Measurements from ENCODE around the gene FBXL20.

FBXL20 gene

DNA sequence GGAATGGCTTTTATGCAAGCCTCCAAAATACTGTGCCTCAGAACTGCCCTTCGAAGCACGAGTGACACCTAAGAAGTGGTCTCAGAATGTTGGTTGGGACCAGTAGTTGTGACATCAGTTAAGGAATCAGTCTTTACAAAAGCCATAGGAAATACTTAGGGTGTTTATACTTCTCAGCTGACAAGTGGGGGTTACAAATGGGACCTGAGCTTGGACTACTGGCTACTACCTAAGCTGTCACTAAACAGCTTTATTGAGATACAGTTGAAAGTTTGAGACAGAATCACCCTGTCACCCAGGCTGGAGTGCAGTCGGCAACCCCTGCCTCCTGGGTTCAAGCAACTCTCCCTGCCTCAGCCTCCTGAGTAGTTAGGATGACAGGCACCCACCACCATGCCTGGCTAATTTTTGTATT, 196.3 kb downstream of the FBXL20 start:
- Histone ChIP-seq H3K9me3 (replicated peaks; ENCODE audit: low read length) (no peaks in the 10 kb centered on the region), H3K9ac (ENCODE audit: low read depth, low read length) (no peak overlapping the region), H3K4me1 (ENCODE audit: control insufficient read depth, insufficient read depth, low read length) (peaks cover 40% of the 10 kb centered on the region), H3K27me3 (ENCODE audit: control insufficient read depth, insufficient read depth, low read length) (no peaks in the 10 kb centered on the region), H3K36me3 (ENCODE audit: insufficient read depth, low read length) (peaks cover 47% of the 10 kb centered on the region), H3K4me2 (ENCODE audit: low read length) (no peak overlapping the region), H3K4me3 (ENCODE audit: low read length) (no peak overlapping the region)

DNA sequence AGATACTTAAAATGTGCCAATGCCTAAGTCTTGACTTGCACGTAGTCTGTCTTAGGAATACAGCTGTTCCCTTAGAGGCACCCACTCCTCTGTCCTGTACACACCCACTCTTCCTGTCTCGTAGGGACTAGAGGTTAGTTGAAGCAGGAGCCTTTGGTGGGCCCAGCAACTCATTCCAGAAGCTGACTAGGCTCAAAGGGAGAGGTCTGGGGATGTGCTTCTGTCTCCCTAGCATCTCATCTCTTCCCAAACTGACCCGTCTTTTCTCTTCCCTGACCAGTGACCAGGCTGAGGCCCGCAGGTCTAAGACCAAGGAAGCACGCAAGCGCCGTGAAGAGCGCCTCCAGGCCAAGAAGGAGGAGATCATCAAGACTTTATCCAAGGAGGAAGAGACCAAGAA, 197.2 kb downstream of the FBXL20 start:
- Histone ChIP-seq H3K9ac (ENCODE audit: low read depth, low read length) (no peak overlapping the region), H3K4me2 (ENCODE audit: low read length) (no peak overlapping the region), H3K4me3 (ENCODE audit: low read length) (no peak overlapping the region), H3K4me1 (ENCODE audit: control insufficient read depth, insufficient read depth, low read length) (peaks cover 32% of the 10 kb centered on the region), H3K9me3 (replicated peaks; ENCODE audit: low read length) (no peaks in the 10 kb centered on the region), H3K27me3 (ENCODE audit: control insufficient read depth, insufficient read depth, low read length) (no peaks in the 10 kb centered on the region), H3K36me3 (ENCODE audit: insufficient read depth, low read length) (peaks cover 47% of the 10 kb centered on the region)

Measured in skeletal muscle satellite cell (primary cell).